GM13977 (cell line): ENCODE data around the gene SPECC1.
A peak's percentile ranks its signal among the peaks of the same experiment; 100 is the strongest.
"Not testable (repeated sequence)": the region's sequence is repeated elsewhere in the genome, so short reads cannot be mapped to it uniquely, and the experiment has no call there.

Experiments used
- DNase-seq: peaks from one replicate; pipeline ENCODE4 v3.0.0; 2012; ENCODE audit warnings: low spot score
- CTCF ChIP-seq: IDR thresholded peaks from 2 replicates; pipeline ENCODE4 v1.5.1; 2012; ENCODE audit warnings: mild to moderate bottlenecking, control low read depth; ENCODE audit not compliant: insufficient read depth; ENCODE audit errors: extremely low read depth, missing control alignments
- in situ Hi-C: fragments of 300-500 bp; cut with MboI; formaldehyde crosslinking; loops from one replicate; pipeline ENCODE4 v1.12.0; 2022; ENCODE audit warnings: low sequenced_read_pairs, low pct_unique_long_range_greater_than_20kb, mixed read lengths, inconsistent platforms; ENCODE audit not compliant: unreplicated experiment

Gene SPECC1

DNA sequence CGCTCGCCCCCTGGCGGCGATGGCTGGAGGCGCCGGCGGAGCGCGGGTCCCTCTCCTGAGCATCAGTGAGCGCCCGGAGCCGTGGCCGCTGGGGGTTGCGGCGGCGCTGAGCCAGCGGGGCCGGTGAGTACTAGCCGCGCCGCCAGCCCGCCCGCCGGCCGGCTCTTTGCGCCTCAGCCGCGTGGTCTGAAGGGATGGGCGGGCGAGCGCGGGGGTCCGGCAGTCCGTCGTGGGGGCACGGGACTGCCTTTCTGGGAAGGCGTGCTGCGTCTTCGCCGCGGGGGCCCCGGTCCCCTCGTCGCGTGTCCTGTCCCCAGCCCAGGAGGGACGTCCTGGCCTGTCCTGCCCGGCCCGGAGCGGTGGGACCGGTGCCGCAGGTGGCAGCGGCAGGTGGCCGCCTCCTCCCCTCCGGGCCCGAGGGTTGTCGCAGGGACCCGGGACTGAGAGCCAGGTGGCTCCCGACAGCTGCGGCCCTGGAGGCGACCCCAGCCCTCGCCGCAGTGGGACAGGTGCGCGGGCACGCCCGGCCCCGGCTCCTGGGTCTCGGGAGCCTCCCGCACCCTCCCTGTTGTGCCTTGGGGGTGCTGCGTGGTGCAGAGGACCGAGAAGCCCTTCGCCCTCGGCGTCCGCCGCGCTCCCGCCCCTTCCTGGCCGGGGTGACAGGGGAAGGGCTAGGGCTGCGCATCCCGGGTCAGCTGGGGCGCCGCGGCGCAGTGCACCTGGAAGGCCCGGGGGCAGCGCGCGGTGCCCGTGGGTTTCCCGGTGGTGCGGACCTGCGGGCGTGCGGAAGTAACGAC, at the start of gene SPECC1:
TSS of gene SPECC1 (plus strand) at position 58 of the 797 bp plus-strand sequence. CDS start 87,293 bp downstream, outside the sequence.
- TF ChIP-seq CTCF = peak; percentile 99
- in situ Hi-C loops = no loop called here
- peak; percentile 93 for DNase-seq

GRCh38 chr17:19962954-19963353, 46.2 kb upstream of the SPECC1 start:
- DNase-seq, in situ Hi-C loops: not testable (repeated sequence)

DNA sequence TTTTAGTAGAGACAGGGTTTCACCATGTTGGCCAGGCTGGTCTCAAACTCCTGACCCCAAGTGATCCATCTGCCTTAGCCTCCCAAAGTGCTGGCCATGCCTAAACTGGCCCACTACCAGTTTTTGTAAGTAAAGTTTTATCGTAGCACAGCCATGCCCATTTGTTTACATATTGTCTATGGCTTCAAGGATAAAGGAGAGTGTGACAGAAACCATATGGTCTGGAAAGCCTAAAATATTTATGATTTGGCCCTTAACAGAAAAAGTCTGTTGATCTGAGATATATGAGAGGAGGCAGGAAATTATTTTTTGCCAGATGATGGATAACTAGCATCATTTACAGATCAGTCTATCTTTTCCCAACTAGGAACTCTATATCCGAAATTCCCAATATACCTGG, 36.0 kb upstream of the SPECC1 start:
- no peak for TF ChIP-seq CTCF
- DNase-seq = no peak
- in situ Hi-C loops = no loop called here

GRCh38 chr17:19975601-19976000, 33.6 kb upstream of the SPECC1 start:
- in situ Hi-C loops = no loop called here
- DNase-seq = no peak
- no peak for TF ChIP-seq CTCF

GRCh38 chr17:19977293-19978208, 31.6 kb upstream of the SPECC1 start, which contains the start of gene AKAP10:
Gene AKAP10 (minus strand): TSS chr17:19977828. CDS start chr17:19977679, 149 bp downstream.
- in situ Hi-C loops = no loop called here
- TF ChIP-seq CTCF = no peak
- peak; percentile 96 for DNase-seq

- no peak for TF ChIP-seq CTCF
- peak; percentile 53 for DNase-seq
Observed at GRCh38 chr17:19978209-19978802, 30.9 kb upstream of the SPECC1 start.

More at GRCh38 chr17:19978209-19978802, 30.9 kb upstream of the SPECC1 start:
- in situ Hi-C loops = no loop called here
